NCI-H2196 (cell line): Measurements from ENCODE around the gene SLC10A6.

Experiments used
- DNase-seq: peaks from one replicate; lab custom pipeline; 2025; ENCODE audit not compliant: unreplicated experiment; lab: John Stamatoyannopoulos, UW

SLC10A6 gene

GRCh38 chr4:86788826-86789225 lies 60.4 kb downstream of the SLC10A6 start:
- DNase-seq: no peak

DNA sequence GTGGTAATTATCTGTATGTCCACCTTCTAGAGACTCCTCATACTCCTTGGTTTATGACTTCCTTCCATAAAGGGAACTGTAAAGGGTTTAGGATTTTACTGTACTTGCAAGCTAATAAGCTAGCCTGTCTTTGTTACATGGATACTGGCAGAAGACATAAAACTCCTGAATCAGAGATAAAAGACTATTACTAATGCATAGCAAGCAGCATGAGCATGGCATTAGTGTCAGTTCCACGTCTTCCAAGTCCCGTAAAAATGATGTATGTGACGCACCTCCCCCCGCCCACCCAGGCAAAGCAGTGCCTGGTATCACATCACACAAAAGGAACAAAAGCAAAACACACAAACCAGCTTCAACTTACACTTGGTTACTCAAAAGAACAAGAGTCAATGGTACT lies 71.0 kb downstream of the SLC10A6 start:
- no peak for DNase-seq

DNA sequence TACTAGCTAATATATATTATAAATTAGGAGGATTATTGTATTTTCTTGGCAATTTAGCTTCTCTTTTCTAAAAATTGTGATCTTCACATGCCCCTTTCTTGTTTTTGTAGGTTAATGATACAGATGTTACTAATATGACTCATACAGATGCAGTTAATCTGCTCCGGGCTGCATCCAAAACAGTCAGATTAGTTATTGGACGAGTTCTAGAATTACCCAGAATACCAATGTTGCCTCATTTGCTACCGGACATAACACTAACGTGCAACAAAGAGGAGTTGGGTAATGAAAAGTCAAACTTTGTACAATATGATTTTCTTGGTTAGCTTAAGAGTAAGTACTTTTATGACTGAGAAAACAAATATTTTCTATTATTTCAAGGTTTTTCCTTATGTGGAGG lies 74.1 kb downstream of the SLC10A6 start:
- no peak for DNase-seq
